HepG2 (cell line): ENCODE data around the gene MYADML2. TPM values are rescaled to one million over a fixed set of nuclear protein-coding genes. Genes with fewer than 3 reads are reported as not detected.
A peak's percentile ranks its signal among the peaks of the same experiment; 100 is the strongest.

ENCODE experiments used
- ARID3A ChIP-seq: IDR thresholded peaks from 2 replicates; pipeline ENCODE4 v1.6.1; 2012; ENCODE audit warnings: low read depth, low read length, improper control_type of control experiment
- CCAR2 ChIP-seq: fragments of 200-400 bp; formaldehyde crosslinking; optimal IDR thresholded peaks from 2 replicates; pipeline ENCODE3; 2018; ENCODE audit warnings: low read depth, mild to moderate bottlenecking, low read length, moderate library complexity
- CCDC6 ChIP-seq: sonication (generic); formaldehyde crosslinking; IDR thresholded peaks from 2 replicates; pipeline ENCODE4 v1.8.1; 2022; ENCODE audit warnings: mild to moderate bottlenecking, missing genetic modification reagents, moderate library complexity
- DNMT3B ChIP-seq: conservative IDR thresholded peaks from 2 replicates; pipeline ENCODE4 v1.6.1; 2016; ENCODE audit warnings: missing biosample characterization, control low read depth
- ELF3 ChIP-seq: IDR thresholded peaks from 2 replicates; pipeline ENCODE4 v1.6.1; 2016; ENCODE audit warnings: missing genetic modification reagents, missing compliant biosample characterization
- HNRNPL ChIP-seq: fragments of 200-400 bp; formaldehyde crosslinking; IDR thresholded peaks from 2 replicates; pipeline ENCODE4 v1.6.1; 2017; ENCODE audit warnings: mild to moderate bottlenecking, low read depth, low read length
- IRF2 ChIP-seq: IDR thresholded peaks from 2 replicates; pipeline ENCODE4 v1.6.1; 2018; ENCODE audit warnings: missing genetic modification reagents, missing compliant biosample characterization
- MIER2 ChIP-seq: IDR thresholded peaks from 2 replicates; pipeline ENCODE4 v1.6.1; 2016; ENCODE audit warnings: missing biosample characterization, missing genetic modification reagents
- MLX ChIP-seq: IDR thresholded peaks from 2 replicates; pipeline ENCODE4 v1.6.1; 2016
- MXD1 ChIP-seq: sonication (generic); formaldehyde crosslinking; IDR thresholded peaks from 2 replicates; pipeline ENCODE4 v1.4.0; 2020; ENCODE audit warnings: mild to moderate bottlenecking, missing genetic modification reagents
- PAXIP1 ChIP-seq: sonication (generic); formaldehyde crosslinking; conservative IDR thresholded peaks from 2 replicates; pipeline ENCODE4 v1.4.0; 2020; ENCODE audit warnings: mild to moderate bottlenecking, missing genetic modification reagents, moderate library complexity
- PHF21A ChIP-seq: sonication (generic); formaldehyde crosslinking; IDR thresholded peaks from 2 replicates; pipeline ENCODE4 v1.5.0; 2020; ENCODE audit warnings: mild to moderate bottlenecking, missing genetic modification reagents
- PHF5A ChIP-seq: IDR thresholded peaks from one replicate; pipeline ENCODE4 v1.6.1; 2018; ENCODE audit warnings: low read depth, missing genetic modification reagents; ENCODE audit not compliant: unreplicated experiment
- SKI ChIP-seq: fragments of 450-650 bp; IDR thresholded peaks from one replicate; pipeline ENCODE4 v1.6.1; 2018; ENCODE audit warnings: mild to moderate bottlenecking; ENCODE audit not compliant: partially characterized antibody
- SOX5 ChIP-seq: IDR thresholded peaks from 2 replicates; pipeline ENCODE4 v1.6.1; 2016; ENCODE audit warnings: borderline replicate concordance
- TBL1XR1 ChIP-seq: fragments of 150-350 bp; IDR thresholded peaks from 2 replicates; pipeline ENCODE4 v1.6.1; 2014; ENCODE audit warnings: borderline replicate concordance, low read length; ENCODE audit not compliant: partially characterized antibody
- ZFX ChIP-seq: sonication (generic); formaldehyde crosslinking; IDR thresholded peaks from 2 replicates; pipeline ENCODE4 v1.4.0; 2020; ENCODE audit warnings: mild to moderate bottlenecking, low read depth, missing genetic modification reagents, moderate library complexity
- ZNF281 ChIP-seq: sonication (generic); formaldehyde crosslinking; IDR thresholded peaks from 2 replicates; pipeline ENCODE4 v1.4.0; 2020; ENCODE audit warnings: missing genetic modification reagents, borderline replicate concordance
- ZSCAN21 ChIP-seq: sonication (generic); formaldehyde crosslinking; IDR thresholded peaks from 2 replicates; pipeline ENCODE4 v1.8.0; 2022; ENCODE audit warnings: mild to moderate bottlenecking, missing genetic modification reagents, moderate library complexity, borderline replicate concordance
- polyA plus RNA-seq, 8 experiments: library from polyadenylated mRNA; depleted of rRNA in 3 of 8; stranded (reverse) in 7 of 8; unstranded in 1 of 8; fragments of >200 nt; fragmentation: Illumina TruSeq in 4 of 8; extraction: Trizol in 4 of 8; gene quantifications; 2 replicates each; pipeline versions ENCODE4 v1.2.1 to v1.2.3, GENCODE V29; 2011 to 2016; ENCODE audit warnings: low read depth in 4 of 8, missing spikeins in 1 of 8, mixed read lengths in 1 of 8; ENCODE audit not compliant: insufficient read depth in 1 of 8
- total RNA-seq, 5 experiments: library from RNA; depleted of rRNA; stranded (reverse); fragments of >200 nt; fragmentation: Illumina TruSeq; extraction: Trizol; gene quantifications; 2 replicates each; pipeline ENCODE4 v1.2.3, GENCODE V29; 2016; ENCODE audit warnings: low read depth in 1 of 5

The MYADML2 gene
- total and polyA plus RNA-seq, 2 of the 13 experiments (the other 11 are each of a cell fraction or from before 2014, with no cell fraction given) = not detected

- TF ChIP-seq ZNF281 (peak; percentile 35; the same call in 1 of the 2 replicates), MLX (CRISPR knock-in tag) (peak; percentile 62), ELF3 (no peak), SOX5 (CRISPR knock-in tag) (peak; percentile 79; the same call in 1 of the 2 replicates), PAXIP1 (CRISPR knock-in tag) (peak; percentile 83), ZSCAN21 (CRISPR knock-in tag) (peak; percentile 35), IRF2 (CRISPR knock-in tag) (peak; percentile 20; the same call in 1 of the 2 replicates), PHF21A (CRISPR knock-in tag) (peak; percentile 94), HNRNPL (peak; percentile 65; the same call in 1 of the 2 replicates), DNMT3B (CRISPR knock-in tag) (no peak), CCDC6 (CRISPR knock-in tag) (peak; percentile 47), CCAR2 (peak; percentile 75), TBL1XR1 (peak; percentile 65), ARID3A (0 out of 2 replicates have a peak, but pooled peaks have one; percentile 27), SKI (peak; percentile 74), ZFX (CRISPR knock-in tag) (peak; percentile 72), MXD1 (CRISPR knock-in tag) (0 out of 2 replicates have a peak, but pooled peaks have one; percentile 11), MIER2 (CRISPR knock-in tag) (0 out of 2 replicates have a peak, but pooled peaks have one; percentile 4), PHF5A (CRISPR knock-in tag) (peak; percentile 18)
These were observed 47.8 kb upstream of the MYADML2 start (continued) for GRCh38 chr17:81994593-81995462.
